ENCODE measurements around the gene WDR86. TPM values are rescaled to one million over a fixed set of nuclear protein-coding genes. Genes with fewer than 3 reads are reported as not detected.

Gene WDR86
- total and polyA plus RNA-seq, 2 experiments from 2014 or later: 9.1 to 59.1 TPM

- Histone ChIP-seq H4K20me1 (replicated peaks; ENCODE audit: insufficient read depth) (no peaks in the 10 kb centered on the region; the same call in 1 of the 2 replicates), H3K4me3 (no peak overlapping the region), H3K79me2 (replicated peaks; ENCODE audit: insufficient read depth) (no peaks in the 10 kb centered on the region), H3F3A (replicated peaks; ENCODE audit: low read depth) (0 out of 2 replicates have a peak, but pooled peaks cover 6% of the 10 kb centered on the region), H3K9me2 (ENCODE audit: insufficient read depth) (no peaks in the 10 kb centered on the region), H3K4me1 (ENCODE audit: insufficient read depth) (peaks cover 17% of the 10 kb centered on the region), H3K27me3 (ENCODE audit: insufficient read depth) (peaks cover 8% of the 10 kb centered on the region), H3K27ac (ENCODE audit: low read depth) (no peak overlapping the region), H3K4me2 (no peak overlapping the region), H2AFZ (no peak overlapping the region), H3K36me3 (ENCODE audit: insufficient read depth) (no peaks in the 10 kb centered on the region)
- H3K4me1 Mint-ChIP-seq: peaks cover 35% of the 10 kb centered on the region
- H3K4me3 Mint-ChIP-seq: no peak overlapping the region
- no peak for TF ChIP-seq STAT1 (IDR thresholded peaks at IDR 0.05; ENCODE audit: unreplicated experiment)
- no peak for TF ChIP-seq ZNF462 (CRISPR knock-in tag; IDR thresholded peaks at IDR 0.05)
- TF ChIP-seq REST (IDR thresholded peaks at IDR 0.05; ENCODE audit: unreplicated experiment): no peak
- TF ChIP-seq ZNF114 (CRISPR knock-in tag; IDR thresholded peaks at IDR 0.05): no peak
- no peak for TF ChIP-seq CREB1 (CRISPR knock-in tag; IDR thresholded peaks at IDR 0.05; ENCODE audit: low read depth)
- TF ChIP-seq EZH2 (IDR thresholded peaks at IDR 0.05; ENCODE audit: low read depth, unreplicated experiment): no peak
- TF ChIP-seq POLR2AphosphoS5 (IDR thresholded peaks at IDR 0.05; ENCODE audit: low read depth): no peak
- TF ChIP-seq NANOG (IDR thresholded peaks at IDR 0.05; ENCODE audit: borderline replicate concordance): no peak
- no peak for TF ChIP-seq CTCF (conservative IDR thresholded peaks at IDR 0.05; ENCODE audit: low read depth in 2 of 2)
- no peak for TF ChIP-seq ZNF331 (CRISPR knock-in tag; IDR thresholded peaks at IDR 0.05; ENCODE audit: low read depth)
- TF ChIP-seq ETS1 (IDR thresholded peaks at IDR 0.05): no peak
- TF ChIP-seq JUNB (IDR thresholded peaks at IDR 0.05; ENCODE audit: unreplicated experiment): no peak
- TF ChIP-seq EZH2phosphoT487 (IDR thresholded peaks at IDR 0.05; ENCODE audit: unreplicated experiment): no peak
- H3K36me3 Mint-ChIP-seq (ENCODE audit: low read depth): peaks cover 7% of the 10 kb centered on the region; the same call in 2 of the 3 replicates
- H3K27me3 Mint-ChIP-seq (ENCODE audit: insufficient read depth, low read depth, poor library complexity): peaks cover 26% of the 10 kb centered on the region
- H3K9me3 Mint-ChIP-seq: no peaks in the 10 kb centered on the region
- H3K27ac Mint-ChIP-seq: no peak overlapping the region
- DNase-seq (ENCODE audit: low spot score) (no peak), ATAC-seq (no peak)
Measured at GRCh38 chr7:151377406-151377805, 32.4 kb downstream of the WDR86 start.

All from GM23338 (cell line).